ENCODE data around the gene SURF6.
A peak's percentile ranks its signal among the peaks of the same experiment; 100 is the strongest.

SURF6 gene

DNA sequence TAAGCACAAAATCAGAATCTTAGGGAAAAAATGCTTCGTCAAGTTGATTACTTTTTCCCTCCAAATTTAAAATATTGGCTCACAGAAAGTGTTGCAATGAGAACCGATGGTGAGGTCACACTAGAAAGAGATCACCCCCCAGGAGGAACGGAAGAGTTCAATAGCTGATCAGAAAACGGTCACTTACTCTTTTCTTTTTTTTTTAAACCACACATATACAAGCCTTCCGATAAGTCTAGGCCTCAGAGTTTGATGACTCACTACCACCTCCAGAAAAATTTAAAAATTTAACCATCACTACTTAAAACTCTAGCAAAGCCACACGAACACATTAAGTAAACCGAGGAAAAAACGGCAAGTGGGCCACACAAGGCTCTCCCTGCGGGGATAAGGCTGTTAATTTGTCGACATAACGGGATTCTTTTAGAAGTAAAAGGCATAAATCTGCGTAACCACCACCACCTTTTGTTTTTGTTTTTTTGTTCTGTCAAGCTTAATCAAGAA is 38.7 kb upstream of the SURF6 start:
- peak overlapping the region; percentile 91 for H3K4me3 ChIP-seq (ENCODE audit: low read length)
- TF ChIP-seq ZNF274 (IDR thresholded peaks at IDR 0.05; ENCODE audit: low read depth, low read length) = no peak

DNA sequence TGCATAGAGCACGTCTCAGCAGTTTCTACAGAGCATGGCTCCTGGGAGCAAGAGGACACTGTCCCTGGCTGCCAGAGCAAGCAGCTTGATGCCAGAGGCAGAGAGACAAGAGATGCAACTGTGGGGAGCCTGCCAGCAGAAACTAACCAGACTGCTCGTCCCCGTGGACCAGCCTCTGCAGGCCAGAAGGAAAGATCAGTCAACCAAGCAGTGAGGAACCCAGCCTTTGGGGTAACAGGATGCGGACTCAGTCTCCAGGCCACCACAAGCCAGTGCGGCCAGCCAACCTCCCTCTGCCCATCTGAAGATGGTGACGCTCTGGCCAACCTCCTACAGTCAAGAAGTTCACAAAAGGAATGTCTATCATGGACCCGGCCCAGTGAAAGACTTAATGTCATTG is 36.2 kb upstream of the SURF6 start:
- TF ChIP-seq ZNF274 (IDR thresholded peaks at IDR 0.05; ENCODE audit: low read depth, low read length) = no peak
- H3K4me3 ChIP-seq (ENCODE audit: low read length) = no peak overlapping the region

DNA sequence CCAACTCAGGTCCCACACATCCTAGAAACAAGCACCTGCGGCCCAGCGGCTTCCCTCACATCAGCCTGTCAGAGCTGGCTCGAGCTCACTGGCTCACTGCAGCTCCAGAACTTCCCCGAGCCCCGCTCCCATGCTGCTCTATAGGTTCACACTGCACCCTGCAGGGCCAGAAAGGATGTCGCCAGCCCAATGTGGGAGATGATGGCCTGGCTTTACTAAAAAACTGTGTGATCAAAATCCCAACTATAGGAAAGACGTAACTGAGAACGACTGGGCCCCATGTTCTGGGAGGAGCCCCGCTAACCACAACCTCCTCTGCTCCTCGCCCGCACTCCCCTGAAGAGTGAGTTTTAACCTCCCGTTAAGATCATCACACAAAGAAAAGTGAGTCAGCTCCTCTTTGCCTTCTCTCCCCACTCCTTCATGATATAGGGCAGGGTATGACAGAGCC is 35.3 kb upstream of the SURF6 start:
- H3K4me3 ChIP-seq (ENCODE audit: low read length) = no peak overlapping the region; the same call in 1 of the 2 replicates
- TF ChIP-seq ZNF274 (IDR thresholded peaks at IDR 0.05; ENCODE audit: low read depth, low read length) = no peak

DNA sequence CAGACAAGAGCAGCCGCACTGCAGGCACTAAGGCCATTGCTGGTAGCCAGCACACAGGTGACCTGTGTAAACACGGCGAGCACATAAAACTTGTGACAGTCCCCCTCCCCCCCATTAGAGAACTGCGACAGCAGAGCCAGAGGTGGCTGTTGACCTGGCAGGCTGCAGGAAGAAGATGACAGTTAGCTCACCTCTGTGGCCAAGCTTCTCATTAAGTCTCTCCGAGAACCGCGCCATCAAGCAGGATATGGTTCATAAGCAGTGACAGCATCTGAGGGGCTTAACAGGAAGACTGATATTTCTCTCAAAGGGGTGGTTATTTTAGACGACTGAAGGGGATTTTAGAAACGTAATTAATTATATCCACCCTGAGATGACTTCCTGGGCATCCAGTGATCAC is 34.7 kb upstream of the SURF6 start:
- no peak for TF ChIP-seq ZNF274 (IDR thresholded peaks at IDR 0.05; ENCODE audit: low read depth, low read length)
- H3K4me3 ChIP-seq (ENCODE audit: low read length) = no peak overlapping the region; the same call in 1 of the 2 replicates

DNA sequence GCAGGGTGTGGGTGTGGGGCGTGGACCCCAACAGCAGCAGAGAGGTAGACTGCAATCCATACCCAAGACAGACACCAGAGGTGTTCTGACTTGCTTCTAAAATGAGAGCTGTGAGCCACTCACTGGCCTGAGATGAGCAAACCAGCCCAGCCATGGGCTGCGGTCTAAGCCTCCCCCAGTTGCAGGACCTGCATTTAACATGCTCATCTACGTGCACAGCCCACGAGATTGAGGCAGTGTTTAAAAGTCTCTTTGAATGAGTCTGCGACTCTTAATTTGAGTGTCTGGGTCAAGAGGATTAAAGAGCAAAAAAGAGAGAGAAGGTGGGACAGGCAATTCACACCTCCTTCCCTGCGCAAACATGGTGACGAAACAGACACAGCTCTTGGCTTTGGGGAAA is 33.9 kb upstream of the SURF6 start:
- no peak for TF ChIP-seq ZNF274 (IDR thresholded peaks at IDR 0.05; ENCODE audit: low read depth, low read length)
- no peak overlapping the region for H3K4me3 ChIP-seq (ENCODE audit: low read length)

DNA sequence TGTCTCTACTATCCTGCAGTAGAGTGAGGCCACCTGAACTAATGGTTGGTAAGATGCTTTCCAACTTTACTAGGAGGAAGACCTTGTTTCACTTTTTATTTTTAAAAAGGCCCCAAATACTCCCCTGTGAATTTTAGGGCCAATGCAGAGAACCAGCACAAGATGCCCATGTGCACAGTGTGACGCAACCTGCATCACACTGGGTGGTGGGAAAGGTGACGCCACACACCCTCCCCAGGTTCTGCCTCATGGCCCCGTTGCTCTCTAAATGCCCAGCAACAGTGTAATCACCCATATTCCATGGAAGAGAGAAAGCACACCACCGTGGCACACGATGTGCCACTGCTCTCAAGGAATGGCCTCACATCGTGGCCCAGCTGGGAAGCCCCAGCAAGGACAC is 33.4 kb upstream of the SURF6 start:
- H3K4me3 ChIP-seq (ENCODE audit: low read length) = no peak overlapping the region

DNA sequence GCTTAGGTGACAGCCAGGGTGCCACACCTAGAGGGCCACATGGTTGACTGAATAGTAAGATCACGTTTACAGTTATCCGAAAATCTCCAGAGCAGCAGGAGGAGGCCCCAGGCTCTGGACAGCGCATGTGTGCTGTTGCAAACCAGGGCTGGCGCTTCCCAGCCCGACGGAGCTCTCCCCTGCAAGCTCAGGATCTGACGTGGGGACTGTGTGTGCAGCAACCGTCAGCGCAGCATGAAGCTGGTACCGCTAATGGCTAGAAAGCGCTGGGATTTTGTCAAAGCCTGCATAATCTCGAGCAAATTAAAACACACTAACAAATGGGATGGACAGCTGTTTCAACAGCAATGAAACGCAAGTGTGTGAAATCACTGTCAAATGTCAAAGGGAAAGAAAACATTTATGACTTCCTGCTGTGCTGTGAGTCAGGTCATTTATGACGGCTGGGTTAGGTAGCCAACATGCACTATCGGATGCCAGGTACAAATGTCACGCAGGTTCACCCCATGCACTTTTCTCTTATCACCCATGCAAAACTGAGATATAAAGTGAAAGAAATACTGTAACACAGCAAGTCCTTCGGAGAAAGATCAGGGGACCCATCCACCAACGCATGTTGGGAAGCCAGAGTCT is 32.4 kb upstream of the SURF6 start:
- no peak overlapping the region for H3K4me3 ChIP-seq (ENCODE audit: low read length)
- TF ChIP-seq ZNF274 (IDR thresholded peaks at IDR 0.05; ENCODE audit: low read depth, low read length) = no peak

More for the DNA sequence above, 33.4 kb upstream of the SURF6 start:
- no peak for TF ChIP-seq ZNF274 (IDR thresholded peaks at IDR 0.05; ENCODE audit: low read depth, low read length)

DNA sequence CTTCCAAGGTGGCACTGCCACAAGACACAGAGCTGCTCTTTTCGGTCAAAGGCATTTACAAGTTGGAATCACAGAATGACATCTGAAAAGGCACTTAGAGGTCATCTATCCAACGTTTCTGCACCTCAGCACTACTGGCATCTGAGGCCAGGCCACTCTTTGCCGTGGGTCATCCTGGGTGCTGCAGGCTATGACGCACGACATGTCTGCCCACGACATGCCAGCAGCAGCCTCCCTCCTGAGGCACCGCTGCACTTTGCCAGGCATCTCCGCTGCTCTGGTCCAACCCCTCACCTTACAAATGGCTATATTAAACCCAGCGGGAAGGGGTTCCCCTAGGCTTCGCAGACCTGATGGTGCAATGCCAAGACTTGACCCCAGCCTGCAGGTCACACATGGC is 31.8 kb upstream of the SURF6 start:
- TF ChIP-seq ZNF274 (IDR thresholded peaks at IDR 0.05; ENCODE audit: low read depth, low read length) = no peak
- no peak overlapping the region for H3K4me3 ChIP-seq (ENCODE audit: low read length)

DNA sequence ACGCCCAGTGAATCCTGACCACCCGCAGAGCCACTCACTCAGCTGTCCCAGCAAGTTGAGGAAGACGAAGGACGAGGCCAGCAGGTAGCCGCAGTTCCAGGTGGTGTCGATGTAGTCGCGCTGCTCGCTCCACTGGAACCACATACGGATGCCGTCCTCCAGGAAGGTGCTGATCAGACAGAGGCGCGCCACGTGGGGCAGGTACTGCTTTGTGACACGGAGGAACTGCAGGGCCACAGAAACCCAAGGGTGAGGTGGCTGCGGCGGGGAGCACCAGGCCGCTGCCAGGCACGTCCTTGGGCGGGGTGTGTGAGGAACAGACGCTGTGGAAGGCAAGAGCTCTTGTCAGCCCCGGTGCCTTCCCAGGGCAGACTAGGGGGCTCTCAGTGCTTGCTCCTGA is 31.2 kb upstream of the SURF6 start:
- no peak overlapping the region for H3K4me3 ChIP-seq (ENCODE audit: low read length)
- no peak for TF ChIP-seq ZNF274 (IDR thresholded peaks at IDR 0.05; ENCODE audit: low read depth, low read length)

DNA sequence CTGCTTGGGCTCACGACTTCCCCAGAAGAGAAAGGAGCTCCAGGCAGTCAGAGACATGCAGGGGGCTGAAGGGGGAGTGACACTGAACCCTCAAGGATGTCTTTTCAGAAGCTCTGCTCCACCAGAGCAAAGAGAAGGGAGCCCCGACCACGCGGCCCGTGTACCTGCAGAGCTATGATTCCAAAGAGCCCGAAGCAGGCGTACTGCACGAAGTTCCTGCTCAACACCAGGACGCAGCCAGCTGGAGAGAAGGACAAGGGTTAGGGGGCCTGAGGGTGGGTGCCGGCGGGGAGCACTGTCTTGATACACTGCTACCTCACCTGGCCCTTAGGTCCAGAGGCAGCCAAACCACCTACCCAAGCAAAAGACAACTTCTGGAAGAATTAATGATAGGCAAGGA is 30.4 kb upstream of the SURF6 start:
- TF ChIP-seq ZNF274 (IDR thresholded peaks at IDR 0.05; ENCODE audit: low read depth, low read length) = no peak
- no peak overlapping the region for H3K4me3 ChIP-seq (ENCODE audit: low read length)

DNA sequence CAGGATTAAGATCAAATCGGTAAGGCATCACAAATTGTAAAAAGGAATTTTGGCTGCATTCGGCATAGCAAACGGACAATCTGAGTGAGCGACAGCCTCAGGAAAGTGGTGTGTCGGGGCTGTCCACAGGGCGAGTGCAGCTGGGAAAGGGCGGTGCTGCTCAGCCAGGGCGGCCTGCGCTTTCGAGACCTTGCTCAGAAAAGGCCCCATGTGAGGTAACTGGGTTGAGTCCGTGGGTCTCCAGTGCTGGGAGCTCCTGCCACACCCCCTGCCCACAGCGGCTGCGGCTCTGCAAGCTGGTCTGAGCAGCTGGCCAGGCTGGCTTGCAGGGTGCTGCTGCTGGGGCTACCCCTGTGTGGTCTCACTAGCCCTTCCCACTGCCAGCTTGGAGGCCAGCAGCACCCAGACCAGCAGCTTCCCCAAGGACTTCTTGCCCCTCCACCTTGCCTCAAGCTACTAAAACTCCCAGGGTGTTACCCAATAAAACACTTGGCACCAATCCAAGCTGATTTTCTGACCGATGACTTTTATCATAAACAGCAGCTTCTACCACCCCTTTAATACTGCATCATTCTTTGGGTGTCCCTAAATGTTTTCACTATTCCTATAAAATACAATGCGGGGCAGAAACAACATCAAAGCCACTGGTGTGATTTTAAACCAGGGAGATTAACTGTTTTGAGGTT is 26.5 kb upstream of the SURF6 start:
- no peak for TF ChIP-seq ZNF274 (IDR thresholded peaks at IDR 0.05; ENCODE audit: low read depth, low read length)
- no peak overlapping the region for H3K4me3 ChIP-seq (ENCODE audit: low read length)

DNA sequence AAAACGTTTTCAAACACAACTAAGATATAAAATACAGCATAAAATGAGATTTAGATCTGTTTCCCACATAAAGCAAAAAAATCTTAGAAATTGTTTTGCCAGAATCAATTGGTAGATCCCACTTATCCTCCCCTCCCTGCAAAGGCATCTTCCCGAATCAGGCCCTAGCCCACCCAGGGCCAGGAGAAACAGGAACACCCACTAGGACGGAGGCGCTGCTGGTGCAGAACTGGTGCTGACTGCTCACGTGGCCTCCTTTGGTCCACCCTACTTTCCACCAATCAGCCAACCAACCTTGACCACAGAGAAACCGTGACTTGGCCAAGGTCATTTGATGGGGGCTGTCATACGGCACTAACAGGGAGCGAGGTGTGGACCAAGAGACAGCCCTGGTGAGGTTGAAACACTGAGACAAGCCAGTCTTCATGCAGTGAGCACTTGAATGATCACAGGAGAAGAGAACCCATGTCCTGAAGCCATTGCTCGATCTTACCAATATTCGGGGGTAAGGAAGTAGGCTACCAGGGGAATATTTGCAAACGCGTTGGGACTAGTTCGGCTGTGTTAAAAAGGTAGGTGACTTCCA is 25.6 kb upstream of the SURF6 start:
- H3K4me3 ChIP-seq (ENCODE audit: low read length) = no peak overlapping the region
- TF ChIP-seq ZNF274 (IDR thresholded peaks at IDR 0.05; ENCODE audit: low read depth, low read length) = no peak

DNA sequence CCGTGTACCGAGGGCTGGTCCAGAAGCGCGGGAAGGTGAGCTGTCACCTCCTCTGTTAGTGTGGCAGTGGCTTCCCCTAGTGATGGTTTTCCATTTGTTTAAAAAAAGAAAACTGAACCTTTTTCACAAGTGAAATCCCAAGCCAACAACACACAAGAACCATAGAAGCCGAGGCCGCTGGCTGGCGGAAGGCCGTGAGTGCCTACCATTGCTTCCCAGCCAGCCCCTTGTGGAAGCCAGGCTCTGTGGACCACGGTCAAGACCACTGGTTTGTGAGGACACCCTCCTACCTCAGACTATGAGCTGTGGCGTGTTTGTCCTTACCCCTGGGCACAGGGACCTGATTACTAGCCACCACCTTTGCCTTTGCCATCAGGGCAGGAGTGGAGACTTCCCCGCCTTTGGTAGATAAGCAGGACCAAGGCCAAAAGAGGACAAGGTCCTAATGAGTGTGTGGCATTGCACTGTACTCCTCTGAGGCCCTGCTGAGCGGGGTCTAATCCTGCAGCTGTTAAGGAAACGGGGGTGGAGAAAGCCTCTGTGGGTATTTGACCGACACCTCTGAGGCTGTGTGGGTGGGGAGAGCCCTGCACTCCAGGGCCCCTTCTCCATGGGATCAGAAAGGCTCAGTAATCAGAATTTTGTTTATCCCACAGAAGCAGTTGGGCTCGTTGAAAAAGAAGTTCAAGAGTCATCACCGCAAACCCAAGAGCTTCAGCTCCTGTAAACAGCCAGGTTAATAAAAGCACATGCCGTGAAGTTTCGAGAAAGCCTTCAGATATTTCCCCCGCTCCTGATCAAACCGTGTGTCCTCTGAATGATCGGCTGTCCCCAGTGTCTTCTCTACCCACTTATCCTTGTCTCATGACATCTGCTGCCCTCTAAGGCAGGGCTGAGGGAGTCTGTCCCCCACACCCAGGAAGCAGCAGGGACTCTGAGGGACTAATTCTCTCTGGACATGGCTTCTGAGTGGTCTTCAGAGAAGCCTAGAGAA is 24.7 kb upstream of the SURF6 start:
- H3K4me3 ChIP-seq (ENCODE audit: low read length) = no peak overlapping the region
- no peak for TF ChIP-seq ZNF274 (IDR thresholded peaks at IDR 0.05; ENCODE audit: low read depth, low read length)
